ENCODE results near the gene C1orf74. TPM values are rescaled to one million over a fixed set of nuclear protein-coding genes. Genes with fewer than 3 reads are reported as not detected.
A peak's percentile ranks its signal among the peaks of the same experiment; 100 is the strongest.

The C1orf74 gene
- total RNA-seq, 4 donors from 2014 or later, result 1.5 to 3.0 (median 2.2) TPM

DNA sequence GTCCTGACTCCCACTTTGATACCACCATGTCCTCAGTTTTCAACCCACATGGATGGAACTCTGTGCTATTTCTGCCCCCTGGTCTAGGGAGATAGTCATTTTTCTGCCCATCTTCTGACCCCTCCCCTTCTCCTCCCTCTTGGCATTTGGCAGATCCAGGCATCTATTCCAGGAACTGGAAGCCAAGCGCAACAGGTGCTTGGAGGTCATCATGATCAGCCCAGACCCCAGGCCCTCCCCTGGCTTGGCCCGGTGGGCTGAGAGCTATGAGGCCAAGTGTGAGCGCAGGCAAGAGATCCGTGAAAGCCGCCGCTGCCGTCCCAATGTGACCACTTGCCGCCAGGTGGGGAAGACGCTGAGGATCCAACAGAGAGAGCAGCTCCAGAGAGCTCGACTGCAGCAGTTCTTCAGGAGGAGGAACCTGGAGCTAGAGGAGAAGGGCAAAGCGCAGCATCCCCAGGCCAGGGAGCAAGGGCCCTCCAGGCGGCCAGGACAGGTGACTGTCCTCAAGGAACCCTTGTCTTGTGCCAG lies 24.5 kb downstream of the C1orf74 start:
- H3K9me3 ChIP-seq, result no peaks in the 10 kb centered on the region
- 92 to 95% methylated on average over 6 to 12 of the region's 12 CpGs for WGBS, 2 donors
- no peaks in the 10 kb centered on the region for H3K36me3 ChIP-seq
- H3K27ac ChIP-seq, result no peak overlapping the region
- no peak for DNase-seq (ENCODE audit: low spot score in 2 of 2)
- H3K4me1 ChIP-seq, result peaks cover 0 to 13% (median 0%) of the 10 kb centered on the region in 4 donors
- no peak overlapping the region for H3K4me3 ChIP-seq
- TF ChIP-seq EP300 (IDR thresholded peaks at IDR 0.05) (no peak), POLR2A (IDR thresholded peaks at IDR 0.05) (no peak)
- TF ChIP-seq, protein P1, sequence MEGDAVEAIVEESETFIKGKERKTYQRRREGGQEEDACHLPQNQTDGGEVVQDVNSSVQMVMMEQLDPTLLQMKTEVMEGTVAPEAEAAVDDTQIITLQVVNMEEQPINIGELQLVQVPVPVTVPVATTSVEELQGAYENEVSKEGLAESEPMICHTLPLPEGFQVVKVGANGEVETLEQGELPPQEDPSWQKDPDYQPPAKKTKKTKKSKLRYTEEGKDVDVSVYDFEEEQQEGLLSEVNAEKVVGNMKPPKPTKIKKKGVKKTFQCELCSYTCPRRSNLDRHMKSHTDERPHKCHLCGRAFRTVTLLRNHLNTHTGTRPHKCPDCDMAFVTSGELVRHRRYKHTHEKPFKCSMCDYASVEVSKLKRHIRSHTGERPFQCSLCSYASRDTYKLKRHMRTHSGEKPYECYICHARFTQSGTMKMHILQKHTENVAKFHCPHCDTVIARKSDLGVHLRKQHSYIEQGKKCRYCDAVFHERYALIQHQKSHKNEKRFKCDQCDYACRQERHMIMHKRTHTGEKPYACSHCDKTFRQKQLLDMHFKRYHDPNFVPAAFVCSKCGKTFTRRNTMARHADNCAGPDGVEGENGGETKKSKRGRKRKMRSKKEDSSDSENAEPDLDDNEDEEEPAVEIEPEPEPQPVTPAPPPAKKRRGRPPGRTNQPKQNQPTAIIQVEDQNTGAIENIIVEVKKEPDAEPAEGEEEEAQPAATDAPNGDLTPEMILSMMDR (IDR thresholded peaks at IDR 0.05), result no peak
- H3K27me3 ChIP-seq, result no peaks in the 10 kb centered on the region

DNA sequence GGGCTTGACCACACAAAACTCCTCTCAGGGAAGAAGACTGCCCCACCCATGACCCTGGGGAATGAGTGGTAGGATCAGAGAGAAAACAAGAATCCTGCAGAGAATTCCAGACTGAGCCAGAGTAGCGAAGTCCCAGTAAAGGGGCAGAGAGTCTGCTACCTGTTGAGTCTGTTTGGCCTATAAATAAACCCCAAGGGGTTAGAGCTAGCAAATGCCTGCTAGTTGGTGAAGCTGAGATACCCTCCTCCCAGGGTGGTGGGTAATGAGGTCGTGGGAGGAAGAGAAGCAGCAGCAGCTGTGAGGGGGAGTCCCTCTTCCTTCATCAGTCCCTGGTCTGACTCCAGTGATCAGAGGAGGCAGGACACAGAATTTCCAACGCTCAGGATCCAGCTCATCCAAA lies 26.0 kb downstream of the C1orf74 start:
- DNase-seq (ENCODE audit: low spot score in 2 of 2), result no peak
- H3K4me1 ChIP-seq, result peaks cover 0 to 13% (median 0%) of the 10 kb centered on the region in 4 donors
- H3K4me3 ChIP-seq, result no peak overlapping the region
- WGBS, 2 donors, result 52 to 64% methylated on average over 3 of the region's 3 CpGs
- H3K36me3 ChIP-seq, result no peaks in the 10 kb centered on the region
- H3K27me3 ChIP-seq, result no peaks in the 10 kb centered on the region
- no peaks in the 10 kb centered on the region for H3K9me3 ChIP-seq
- no peak for TF ChIP-seq EP300 (IDR thresholded peaks at IDR 0.05)
- TF ChIP-seq POLR2A (IDR thresholded peaks at IDR 0.05), result no peak
- TF ChIP-seq, protein P1 (IDR thresholded peaks at IDR 0.05), result no peak
- no peak overlapping the region for H3K27ac ChIP-seq

DNA sequence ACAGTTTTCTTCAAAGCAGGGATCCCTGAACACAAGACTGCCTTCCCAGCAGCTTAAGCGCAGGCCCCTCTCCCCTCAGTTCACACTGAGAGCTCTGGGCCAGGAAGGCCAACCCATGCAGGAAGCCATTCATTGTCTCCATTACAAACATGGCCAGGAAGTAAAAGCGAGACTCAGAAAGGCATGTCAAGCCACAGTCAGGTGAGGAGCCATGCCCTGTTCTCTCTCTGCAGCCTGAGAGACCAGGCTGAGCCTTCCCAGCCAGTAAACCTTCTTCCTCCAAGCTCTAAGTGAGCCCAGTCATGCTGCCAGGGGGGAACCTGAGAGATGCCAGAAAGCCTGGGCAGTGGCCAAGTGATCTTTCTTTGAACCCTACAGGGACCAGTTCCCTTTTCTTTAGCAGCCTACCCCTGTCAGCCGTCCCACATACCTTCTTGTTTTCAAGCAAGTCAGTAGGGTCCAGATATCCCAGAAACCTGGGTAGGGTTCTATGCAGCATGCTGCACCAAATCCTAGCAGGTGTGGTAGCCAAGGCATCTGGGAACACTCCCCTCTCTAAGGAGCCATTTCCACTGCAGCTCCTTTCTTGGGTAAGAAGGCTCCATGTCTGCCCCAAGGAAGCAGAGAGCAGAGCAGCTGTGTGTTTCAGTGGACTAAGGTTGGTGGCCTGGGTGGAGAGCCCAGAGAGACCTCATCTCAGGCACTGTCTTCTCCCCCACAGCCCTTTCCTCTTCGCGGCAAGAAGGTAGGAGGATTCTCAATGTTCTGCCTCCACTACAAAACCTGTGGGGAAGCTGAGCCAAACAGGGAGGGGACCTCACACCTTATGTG lies 27.5 kb downstream of the C1orf74 start:
- peak overlapping the region in 2 of 4 donors; percentile 44 to 68 for H3K27ac ChIP-seq
- H3K36me3 ChIP-seq, result no peaks in the 10 kb centered on the region
- H3K27me3 ChIP-seq, result no peaks in the 10 kb centered on the region
- 71 to 78% methylated on average over 5 of the region's 5 CpGs for WGBS, 2 donors
- peak overlapping the region in 2 of 4 donors; percentile 9 to 43 for H3K4me3 ChIP-seq
- no peaks in the 10 kb centered on the region for H3K9me3 ChIP-seq
- DNase-seq (ENCODE audit: low spot score in 2 of 2), result no peak
- TF ChIP-seq, protein P1 (IDR thresholded peaks at IDR 0.05), result no peak
- TF ChIP-seq EP300 (IDR thresholded peaks at IDR 0.05), result no peak
- TF ChIP-seq POLR2A (IDR thresholded peaks at IDR 0.05), result no peak
- H3K4me1 ChIP-seq, result peaks cover 0 to 13% (median 0%) of the 10 kb centered on the region in 4 donors

DNA sequence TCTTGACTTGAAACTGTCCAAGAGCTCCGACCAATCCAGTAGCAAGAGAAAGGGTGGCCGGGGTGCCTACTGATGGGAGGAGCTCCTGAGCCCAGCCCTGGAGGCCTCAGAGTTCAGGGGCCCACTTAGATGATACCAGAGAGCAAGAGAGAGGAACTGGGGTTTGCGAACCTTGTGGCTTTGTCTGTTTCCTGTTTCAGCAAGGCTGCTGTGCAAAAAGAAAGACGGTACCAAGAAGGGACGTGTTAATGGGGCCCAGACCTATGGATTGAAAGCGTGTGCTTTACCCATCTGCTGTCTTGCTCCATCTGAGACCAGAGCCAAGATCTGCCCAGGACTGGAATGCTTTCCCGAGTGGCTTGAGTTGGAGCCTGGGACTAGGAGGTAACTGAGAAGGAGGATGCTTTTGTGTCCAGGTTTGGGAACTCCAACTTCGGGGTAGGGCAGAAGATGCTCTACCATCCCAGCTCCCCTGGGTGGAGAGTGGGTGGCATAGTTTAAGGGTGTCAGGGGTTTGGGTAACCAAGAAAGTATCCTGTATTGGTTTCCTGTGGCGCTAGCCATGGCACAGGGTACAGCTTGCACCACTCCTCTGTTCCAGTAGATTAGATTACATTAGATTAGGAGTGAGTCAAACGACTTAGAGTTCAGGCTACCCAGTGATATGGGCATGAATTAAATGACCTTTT lies 28.3 kb downstream of the C1orf74 start, which contains the start of gene TRAF3IP3:
TRAF3IP3 (plus strand) TSS at position 128 of the 689 bp plus-strand sequence. CDS start 3,987 bp downstream, outside the sequence.
- no peaks in the 10 kb centered on the region for H3K9me3 ChIP-seq
- no peaks in the 10 kb centered on the region for H3K27me3 ChIP-seq
- DNase-seq (ENCODE audit: low spot score in 2 of 2), result no peak
- H3K36me3 ChIP-seq, result no peaks in the 10 kb centered on the region
- no peak for TF ChIP-seq EP300 (IDR thresholded peaks at IDR 0.05)
- TF ChIP-seq POLR2A (IDR thresholded peaks at IDR 0.05), result no peak
- H3K4me3 ChIP-seq, result peak within 1 kb of the TSS in 2 of 4 donors; percentile 9 to 43
- 65 to 73% methylated on average over 10 of the region's 10 CpGs for WGBS, 2 donors
- H3K4me1 ChIP-seq, result peaks cover 0 to 13% (median 0%) of the 10 kb centered on the region in 4 donors
- H3K27ac ChIP-seq, result peak within 1 kb of the TSS in 3 of 4 donors; percentile 3 to 68 (median 44)

DNA sequence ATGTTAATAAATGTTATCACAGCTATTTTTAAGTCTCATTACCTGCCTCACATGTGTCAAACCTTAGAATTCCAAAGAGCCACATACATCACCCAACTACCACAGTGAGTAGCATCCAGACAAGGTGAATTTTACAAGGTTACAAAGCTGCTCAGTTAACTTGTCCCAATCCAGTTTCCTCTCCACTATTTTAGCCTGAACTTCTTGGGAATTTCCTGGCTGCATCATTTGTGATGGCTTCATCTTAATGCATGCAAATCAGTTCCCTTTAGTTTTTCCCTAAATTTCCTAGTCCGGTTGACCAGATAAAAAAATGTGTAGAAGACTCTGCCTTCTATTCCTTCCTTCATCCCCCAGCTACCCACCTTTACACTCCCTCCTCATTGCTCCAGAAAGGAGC lies 29.1 kb downstream of the C1orf74 start:
- Histone ChIP-seq H3K9me3 (no peaks in the 10 kb centered on the region), H3K27ac (peak overlapping the region in 2 of 4 donors; percentile 3 to 68), H3K27me3 (no peaks in the 10 kb centered on the region), H3K4me1 (peaks cover 0 to 13% (median 0%) of the 10 kb centered on the region in 4 donors), H3K36me3 (no peaks in the 10 kb centered on the region), H3K4me3 (no peak overlapping the region)
- 77 to 89% methylated on average over 1 of the region's 1 CpG for WGBS, 2 donors
- no peak for DNase-seq (ENCODE audit: low spot score in 2 of 2)
- TF ChIP-seq EP300 (IDR thresholded peaks at IDR 0.05) (no peak), POLR2A (IDR thresholded peaks at IDR 0.05) (no peak)
- TF ChIP-seq, protein P1 (IDR thresholded peaks at IDR 0.05), result no peak
